ENCODE data around the gene NUP85.
A peak's percentile ranks its signal among the peaks of the same experiment; 100 is the strongest.
"Not testable (repeated sequence)": the region's sequence is repeated elsewhere in the genome, so short reads cannot be mapped to it uniquely, and the experiment has no call there.

NUP85 gene

DNA sequence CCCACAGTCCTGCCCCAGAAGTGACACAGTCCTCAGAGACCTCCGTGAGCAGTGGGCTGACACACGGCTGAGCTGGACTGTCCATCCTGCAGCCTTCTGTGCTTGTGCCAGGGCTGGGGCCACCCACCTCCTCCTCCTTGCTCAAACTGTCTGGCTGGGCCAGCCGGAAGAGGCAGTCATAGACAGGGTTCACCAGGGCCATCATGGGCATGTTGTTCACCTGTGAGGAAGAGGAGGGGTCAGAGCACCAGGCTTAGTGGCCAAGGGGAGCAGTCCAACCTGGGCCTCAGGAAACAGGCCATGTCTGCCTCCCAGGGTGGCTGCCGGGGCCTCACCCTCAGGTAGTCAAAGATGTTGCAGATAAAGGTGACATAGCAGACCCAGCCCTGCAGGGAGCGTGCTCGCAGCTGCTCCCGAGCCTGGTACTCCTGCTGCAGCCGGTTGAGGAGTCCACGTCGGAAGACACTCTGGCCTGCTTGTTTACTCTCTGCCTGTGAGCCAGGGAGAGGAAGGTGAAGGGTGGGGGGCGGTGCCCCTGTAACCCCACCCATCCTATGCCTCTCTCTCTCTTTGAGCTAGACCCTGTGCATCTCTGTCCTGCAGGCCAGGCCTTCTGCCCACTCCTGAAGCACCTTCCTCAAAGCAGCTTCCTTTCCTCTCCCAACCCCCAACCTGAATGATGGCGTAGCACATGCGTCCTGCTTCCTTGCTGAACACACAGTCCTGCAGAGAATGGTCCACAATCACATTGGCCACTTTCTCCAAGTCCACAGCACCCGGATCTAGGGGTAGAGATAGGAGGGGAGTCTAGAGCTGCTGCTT lies 62.1 kb downstream of the NUP85 start:
- no peak for DNase-seq

DNA sequence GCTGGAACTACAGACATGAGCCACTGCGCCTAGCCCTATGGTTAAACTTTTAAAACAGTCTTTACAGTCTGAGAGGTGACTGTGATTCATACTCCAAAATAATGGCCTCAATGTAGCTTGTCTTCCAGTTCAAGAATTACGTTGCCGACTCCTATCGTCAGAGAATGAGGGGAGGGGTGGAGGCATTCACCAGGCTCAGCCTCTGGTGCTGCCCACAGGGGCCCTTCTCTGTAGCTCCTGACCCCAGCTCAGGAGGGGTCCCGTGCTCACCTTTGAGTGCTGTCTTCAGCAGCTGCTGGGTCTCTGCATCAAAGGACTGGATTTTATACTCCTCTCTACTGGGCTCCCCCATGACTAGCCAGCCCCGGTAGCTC lies 64.4 kb downstream of the NUP85 start:
- DNase-seq = no peak

DNA sequence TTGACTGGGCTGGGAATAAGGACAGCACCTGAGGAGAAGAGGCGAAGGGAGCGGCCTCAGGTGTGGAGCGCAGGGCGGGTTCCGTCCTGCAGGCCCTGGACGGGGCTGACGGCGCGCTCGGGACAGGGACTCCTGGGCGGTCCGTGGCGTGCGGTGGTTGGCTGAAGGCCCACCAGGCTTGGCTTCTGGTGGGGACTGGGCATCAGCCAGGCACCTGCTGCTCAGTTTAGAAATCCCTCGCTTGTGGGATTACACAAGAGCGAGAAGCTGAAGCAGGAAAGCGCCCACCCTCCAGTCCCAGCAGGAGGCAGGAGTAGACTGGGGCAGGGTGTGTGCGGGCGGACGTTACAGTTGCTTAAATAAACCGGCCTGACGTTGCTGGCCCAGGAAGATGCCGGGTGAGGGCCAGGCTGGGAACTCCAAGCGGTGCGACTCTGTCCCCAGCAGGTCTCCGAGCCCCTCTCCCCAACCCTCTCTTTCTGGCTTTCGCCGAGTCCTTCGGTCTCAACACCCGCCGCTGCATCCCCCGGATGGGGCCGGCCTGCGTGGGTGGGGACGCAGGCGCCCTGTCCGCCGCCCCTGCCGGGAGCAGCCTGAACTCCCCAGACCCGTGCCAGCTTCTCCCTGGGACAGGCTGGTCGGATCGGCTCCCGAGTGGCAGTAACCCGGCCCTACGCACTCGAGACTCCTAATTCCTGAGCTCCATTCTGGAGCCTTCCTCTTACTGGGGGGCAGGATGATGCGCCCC lies 64.9 kb downstream of the NUP85 start:
- DNase-seq = peak in 33 of 51 donors; percentile 25 to 78 (median 56)

DNA sequence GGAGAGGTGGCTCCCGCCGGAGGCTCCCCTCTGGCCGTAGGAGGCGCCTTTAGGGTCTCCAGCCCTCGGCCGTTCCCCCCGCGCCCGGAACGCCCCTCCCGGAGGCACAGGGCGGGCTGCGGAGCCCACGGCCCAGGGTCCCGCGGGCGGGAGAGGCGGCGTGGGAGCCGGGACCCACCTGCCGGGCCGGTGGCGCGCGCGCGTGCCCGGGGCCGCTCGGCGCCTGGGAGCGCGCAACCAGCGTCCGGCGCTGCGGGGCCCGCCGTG lies 65.4 kb downstream of the NUP85 start, which contains the start of gene MIF4GD:
TSS of gene MIF4GD (minus strand) at position 266 of the 267 bp plus-strand sequence. CDS start 1,036 bp downstream, outside the sequence.
- peak in 2 of 51 donors; percentile 62 to 66 for DNase-seq

DNA sequence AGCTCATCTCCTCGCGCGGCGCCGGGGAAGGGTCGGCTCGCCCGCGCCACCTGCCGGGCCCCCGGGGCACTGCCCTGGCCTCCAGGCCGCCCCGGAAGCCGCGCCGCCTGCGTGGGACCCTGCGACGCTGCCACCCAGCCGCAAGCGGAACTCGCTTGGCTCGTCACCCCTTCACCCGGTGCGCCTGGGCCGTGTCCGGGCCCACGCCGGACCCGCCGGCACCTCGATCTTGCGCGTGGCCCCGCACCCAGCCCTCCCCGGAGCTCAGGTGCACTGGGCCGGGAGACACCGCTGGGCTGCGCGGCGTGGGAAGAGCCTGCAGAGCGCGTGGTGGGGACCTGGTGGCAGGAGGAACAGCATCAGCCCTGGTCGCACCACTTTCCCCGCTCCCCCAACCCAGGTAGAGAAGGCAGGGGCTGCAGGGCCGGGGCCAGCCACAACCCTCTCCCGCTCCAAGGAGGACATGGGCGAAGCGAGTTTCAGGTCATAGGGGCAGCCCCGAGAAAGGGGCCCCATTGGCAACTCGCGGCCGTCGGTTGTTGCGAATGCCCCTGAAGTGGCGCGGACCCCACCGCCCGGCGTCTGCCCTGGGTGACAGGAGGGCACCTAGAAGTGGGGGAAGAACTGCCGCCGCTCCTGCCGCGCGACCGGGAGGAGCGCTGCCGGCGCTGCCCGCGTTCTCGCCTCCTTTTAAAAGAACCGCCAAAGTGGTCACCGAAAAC lies 65.9 kb downstream of the NUP85 start:
- DNase-seq = peak in 50 of 51 donors; percentile 28 to 88 (median 64)

DNA sequence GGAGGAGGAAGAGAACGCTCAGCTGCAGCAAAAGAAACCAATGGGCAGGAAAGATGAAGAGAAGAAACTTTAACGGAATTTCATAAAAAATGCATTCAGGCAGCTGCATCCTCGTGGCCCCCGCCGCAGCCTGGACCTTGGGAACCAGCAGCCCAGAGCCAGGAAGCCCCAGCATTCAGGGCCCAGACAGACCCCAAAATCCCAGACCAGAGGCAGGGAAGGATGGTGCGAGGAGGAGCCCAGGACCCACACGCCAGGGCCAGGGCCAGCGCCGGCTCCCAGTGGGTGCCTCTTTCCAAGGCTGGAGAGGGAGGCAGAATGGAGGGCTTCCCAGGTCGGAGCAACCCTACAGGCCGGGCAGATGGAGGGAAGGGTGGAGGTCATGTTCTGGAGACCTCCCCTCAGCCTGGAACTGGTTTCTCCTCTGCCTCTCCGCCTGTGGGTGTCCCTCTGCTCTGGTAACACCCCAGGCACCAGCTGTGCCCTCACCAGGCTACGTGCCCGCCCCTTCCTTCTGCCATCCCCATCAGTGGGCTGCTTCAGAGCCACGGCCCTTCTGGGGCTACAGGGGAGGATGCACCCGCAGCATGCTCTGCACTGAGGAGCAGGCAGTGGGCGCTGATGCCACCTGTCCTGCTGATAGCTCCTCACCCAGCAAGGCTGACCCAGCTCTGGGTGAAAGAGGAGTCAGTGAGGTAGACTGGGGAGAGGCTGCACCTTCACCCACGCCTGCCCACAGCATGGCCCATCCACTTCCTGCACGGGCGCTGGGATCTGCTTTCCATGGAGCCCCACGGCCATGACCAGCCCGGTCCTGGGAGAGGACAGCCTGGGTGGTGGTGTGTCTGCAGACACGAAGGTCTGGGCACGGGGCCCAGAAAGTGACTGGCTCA lies 66.7 kb downstream of the NUP85 start:
- DNase-seq = peak in 18 of 51 donors; percentile 9 to 54 (median 27)

DNA sequence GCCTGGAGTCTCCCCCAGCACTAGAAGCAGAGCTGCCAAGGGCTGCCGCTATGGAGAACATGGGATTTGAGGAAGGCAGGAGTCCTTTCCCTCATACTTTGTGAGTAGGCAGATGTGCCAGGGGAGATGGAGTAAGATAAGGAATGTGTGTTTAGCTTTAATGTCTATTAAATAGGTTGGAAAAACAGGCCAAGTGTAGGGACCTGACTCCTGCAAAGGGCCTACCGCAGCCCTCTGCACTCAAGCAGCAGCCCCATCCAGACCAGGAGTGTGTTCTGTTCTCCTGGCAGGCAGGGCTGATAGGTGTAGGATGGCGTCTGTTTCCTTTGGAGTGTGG lies 67.3 kb downstream of the NUP85 start:
- peak in 1 of 51 donors; percentile 52 for DNase-seq

DNA sequence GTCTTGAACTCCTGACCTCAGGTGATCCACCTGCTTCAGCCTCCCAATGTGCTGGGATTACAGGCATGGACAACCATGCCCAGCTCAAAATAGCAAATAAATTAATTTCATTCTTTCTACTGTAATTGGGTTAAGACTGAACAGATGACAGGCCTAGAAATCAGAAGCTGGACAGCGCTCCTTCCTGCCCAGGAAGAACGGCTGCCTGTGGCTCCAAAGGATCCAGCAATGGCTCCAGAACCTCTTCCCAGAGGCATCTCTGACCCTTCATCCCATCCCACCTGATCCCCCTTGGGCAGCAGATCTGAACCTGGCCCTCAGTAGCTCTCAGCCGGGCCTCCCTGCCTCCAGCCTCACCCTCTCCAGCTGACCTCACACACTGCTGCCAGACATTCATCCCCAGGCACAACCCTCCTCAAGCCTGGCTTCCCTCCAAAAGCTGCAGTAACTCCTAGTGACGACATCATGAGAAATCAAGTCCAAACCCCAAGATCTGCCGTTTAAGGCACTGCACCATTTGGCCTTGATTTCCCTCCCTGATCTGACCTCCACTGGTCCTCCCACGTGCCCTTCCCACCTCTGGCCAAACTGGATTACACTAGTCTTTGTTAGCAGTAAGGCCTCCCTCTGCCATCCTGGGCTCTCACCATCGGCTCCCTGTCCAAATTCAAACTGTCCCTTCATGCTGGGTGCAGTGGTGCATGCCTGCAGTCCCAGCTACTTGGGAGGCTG lies 68.7 kb downstream of the NUP85 start:
- DNase-seq = no peak

DNA sequence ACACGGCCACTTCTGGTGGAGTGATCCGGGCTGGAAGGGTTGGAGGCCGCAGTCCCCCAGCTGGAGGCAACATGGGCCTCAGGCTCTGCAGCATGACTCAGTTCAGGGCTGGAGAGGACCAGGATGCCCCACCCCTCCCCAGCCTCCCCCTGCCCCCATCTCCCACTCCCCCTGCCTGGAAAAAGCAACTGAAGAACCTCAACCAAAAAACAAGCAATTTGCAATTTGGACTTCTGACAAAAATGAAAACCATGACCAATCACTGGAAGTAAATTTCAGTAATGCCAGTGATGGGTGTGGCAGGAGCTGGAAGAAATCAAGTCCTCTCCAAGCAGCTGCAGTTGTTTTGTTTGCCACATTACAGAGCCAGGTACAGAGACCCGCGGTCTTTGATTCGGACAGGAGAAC lies 72.2 kb downstream of the NUP85 start:
- DNase-seq = no peak

DNA sequence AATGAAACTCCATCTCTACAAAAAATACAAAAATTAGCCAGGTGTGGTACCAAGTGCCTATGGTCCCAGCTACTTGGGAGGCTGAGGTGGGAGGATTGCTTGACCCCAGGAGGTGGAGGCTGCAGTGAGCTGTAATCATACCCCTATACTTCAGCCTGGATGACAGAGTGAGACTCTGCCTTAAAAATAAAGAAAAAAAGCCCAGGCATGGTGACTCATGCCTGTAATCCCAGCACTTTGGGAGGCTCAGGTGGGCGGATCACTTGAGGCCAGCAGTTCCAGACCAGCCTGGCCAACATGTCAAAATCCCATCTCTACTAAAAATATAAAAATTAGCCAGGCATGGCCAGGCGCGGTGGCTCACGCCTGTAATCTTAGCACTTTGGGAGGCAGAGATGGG lies 74.7 kb downstream of the NUP85 start:
- not testable (repeated sequence) for DNase-seq

DNA sequence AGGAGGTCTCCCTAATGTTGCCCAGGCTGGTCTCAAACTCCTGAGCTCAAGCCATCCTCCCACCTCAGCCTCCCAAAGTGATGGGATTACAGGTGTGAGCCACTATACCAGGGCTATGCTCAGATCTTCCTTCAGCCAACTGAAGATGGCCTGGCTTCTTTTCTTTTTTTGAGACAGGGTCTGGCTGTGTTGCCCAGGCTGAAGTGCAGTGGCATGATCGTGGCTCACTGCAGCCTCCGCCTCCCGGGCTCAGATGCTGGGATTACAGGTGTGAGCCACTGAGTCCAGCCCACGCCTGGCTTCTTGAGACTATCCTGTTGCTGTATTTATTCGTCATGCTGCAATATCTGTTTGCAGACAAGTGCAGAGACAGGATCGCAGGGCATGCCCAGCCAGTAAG lies 79.6 kb downstream of the NUP85 start:
- DNase-seq = no peak

Data from hypothalamus (tissue), 51 donors.